GM23248 (cell line): Measurements from ENCODE around the gene PLPPR1. TPM values are rescaled to one million over a fixed set of nuclear protein-coding genes. Genes with fewer than 3 reads are reported as not detected.

ENCODE experiments used
- DNase-seq: peaks from one replicate; pipeline ENCODE4 v3.0.0-alpha.2; 2015
- H2AFZ ChIP-seq: fragments of 200-600 bp; sonication (generic); 2 replicates; pipeline ENCODE4 v1.6.1; 2016; ENCODE audit warnings: antibody characterized with exemption
- H3F3A ChIP-seq: fragments of 200-600 bp; sonication (generic); 2 replicates; pipeline ENCODE4 v1.6.1; 2016; ENCODE audit warnings: mild to moderate bottlenecking, antibody characterized with exemption, mixed run types; ENCODE audit not compliant: insufficient read depth
- H3K27ac ChIP-seq: fragments of 200-600 bp; sonication (generic); 2 replicates; pipeline ENCODE4 v1.5.1; 2016; ENCODE audit warnings: mild to moderate bottlenecking
- H3K27me3 ChIP-seq: fragments of 200-600 bp; sonication (generic); replicated peaks from 2 replicates; pipeline ENCODE4 v1.6.1; 2016; ENCODE audit warnings: mild to moderate bottlenecking; ENCODE audit not compliant: insufficient read depth
- H3K36me3 ChIP-seq: fragments of 200-600 bp; sonication (generic); 2 replicates; pipeline ENCODE4 v1.6.1; 2016; ENCODE audit warnings: low read depth, mild to moderate bottlenecking
- H3K4me1 ChIP-seq: fragments of 200-600 bp; sonication (generic); 2 replicates; pipeline ENCODE4 v1.6.1; 2016; ENCODE audit warnings: mild to moderate bottlenecking; ENCODE audit not compliant: insufficient read depth
- H3K4me2 ChIP-seq: fragments of 200-600 bp; sonication (generic); one replicate; pipeline ENCODE4 v1.6.1; 2016; ENCODE audit warnings: mild to moderate bottlenecking; ENCODE audit not compliant: unreplicated experiment
- H3K4me3 ChIP-seq: fragments of 200-600 bp; sonication (generic); 2 replicates; pipeline ENCODE4 v1.5.1; 2016; ENCODE audit warnings: mild to moderate bottlenecking
- H3K79me2 ChIP-seq: fragments of 200-600 bp; sonication (generic); 2 replicates; pipeline ENCODE4 v1.6.1; 2016; ENCODE audit warnings: mild to moderate bottlenecking; ENCODE audit not compliant: insufficient read depth
- H3K9ac ChIP-seq: fragments of 200-600 bp; sonication (generic); 2 replicates; pipeline ENCODE4 v1.6.1; 2016; ENCODE audit warnings: mild to moderate bottlenecking
- H3K9me2 ChIP-seq: fragments of 200-600 bp; sonication (generic); 2 replicates; pipeline ENCODE4 v1.6.1; 2016; ENCODE audit warnings: mixed run types, mild to moderate bottlenecking, moderate library complexity; ENCODE audit not compliant: insufficient read depth
- H3K9me3 ChIP-seq: fragments of 200-600 bp; sonication (generic); one replicate; pipeline ENCODE4 v1.6.1; 2017; ENCODE audit warnings: low read depth
- H4K20me1 ChIP-seq: fragments of 200-600 bp; sonication (generic); 2 replicates; pipeline ENCODE4 v1.6.0; 2016; ENCODE audit not compliant: insufficient read depth
- EZH2 ChIP-seq: fragments of 200-600 bp; sonication (generic); IDR thresholded peaks from 2 replicates; pipeline ENCODE4 v1.6.1; 2018; ENCODE audit warnings: antibody characterized with exemption, mild to moderate bottlenecking; ENCODE audit not compliant: insufficient read depth, poor library complexity, severe bottlenecking
- EZH2phosphoT487 ChIP-seq: fragments of 200-600 bp; sonication (generic); IDR thresholded peaks from 2 replicates; pipeline ENCODE4 v1.6.1; 2018; ENCODE audit warnings: antibody characterized with exemption, moderate library complexity, mild to moderate bottlenecking, low read depth; ENCODE audit not compliant: insufficient read depth
- WGBS, 2 experiments: methylation state at CpG; one replicate each; pipeline ENCODE4 v1.1.6; 2015 to 2017; ENCODE audit warnings: low lambda C conversion rate in 2 of 2, low coverage in 1 of 2; ENCODE audit errors: missing lambda C conversion rate in 2 of 2; 5-methylcytosine and 5-hydroxymethylcytosine counted together
- in situ Hi-C: fragments of 300-500 bp; cut with MboI; formaldehyde crosslinking; loops from 2 replicates; pipeline ENCODE4 v1.15.0; 2020
- polyA plus RNA-seq: library from polyadenylated mRNA; unstranded; fragments of >200 nt; fragmentation: Nextera tagmentation; extraction: Ambion mirVana; gene quantifications from 2 replicates; pipeline ENCODE4 v1.2.1, GENCODE V29; 2016
- total RNA-seq: library from RNA; depleted of rRNA; stranded (reverse); fragments of >200 nt; shearing (Covaris generic); gene quantifications from 2 replicates; pipeline ENCODE4 v1.2.3, GENCODE V29; 2014; rRNA removed

The PLPPR1 gene
- total RNA-seq (not detected in 2 replicates), polyA plus RNA-seq (not detected in 2 replicates)

DNA sequence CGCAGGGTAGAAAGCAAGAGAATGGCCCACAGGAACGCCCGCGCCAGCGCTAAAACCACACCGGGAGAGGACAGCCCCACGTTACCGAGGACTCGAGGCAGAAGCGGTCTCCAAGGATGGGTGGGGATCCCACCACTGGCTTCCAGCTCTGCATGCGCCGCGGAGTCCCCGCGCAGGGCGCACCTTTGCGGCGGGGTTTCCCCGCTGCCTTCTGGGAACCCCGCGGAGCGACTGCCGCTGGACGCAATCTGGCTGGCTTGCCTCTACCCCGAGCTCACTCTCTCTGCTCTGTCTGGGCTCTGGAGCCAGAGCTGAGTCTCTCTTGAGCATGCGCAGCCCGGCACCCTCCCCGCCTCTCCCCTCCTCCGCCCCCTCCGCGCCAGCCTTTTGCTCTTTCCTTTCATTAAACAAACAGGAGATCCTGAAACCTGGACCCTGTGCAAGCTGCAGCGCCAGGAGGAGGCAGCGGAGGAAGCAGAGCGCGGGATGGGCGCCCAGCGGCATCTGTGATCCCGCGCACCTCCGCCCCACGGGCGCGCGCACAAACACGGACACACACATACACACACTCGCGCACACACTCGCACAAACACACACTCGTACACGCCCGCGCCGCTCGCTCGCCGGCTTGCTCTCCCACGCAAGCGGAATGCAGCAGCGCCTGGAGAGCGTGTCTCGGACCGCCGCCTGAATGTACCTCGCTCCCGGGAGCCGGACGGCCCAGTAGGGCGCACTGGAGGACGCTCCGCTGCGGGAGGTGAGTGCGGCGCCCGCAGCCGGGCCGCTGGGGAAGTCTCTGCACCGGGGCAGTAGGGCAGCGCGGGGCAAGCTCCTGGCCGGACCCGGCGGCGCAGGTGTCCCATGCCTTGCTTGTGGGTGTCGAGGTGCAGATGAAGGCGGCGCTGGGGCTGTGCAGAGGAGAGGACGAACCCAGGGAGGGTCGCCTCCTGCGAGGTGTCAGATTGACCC is at the start of gene PLPPR1:
TSS of gene PLPPR1 (plus strand) at position 382 of the 969 bp plus-strand sequence.
- 2 to 3% methylated on average over 75 to 76 of the region's 89 CpGs for WGBS, 2 experiments
- peaks cover 25% of the 10 kb centered on the region; the same call in 1 of the 2 replicates for H3K27me3 ChIP-seq
- H3K27ac ChIP-seq, result no peak within 1 kb of the TSS
- no peaks in the 10 kb centered on the region for H3K9me3 ChIP-seq
- no peaks in the 10 kb centered on the region for H3K36me3 ChIP-seq
- H4K20me1 ChIP-seq, result no peaks in the 10 kb centered on the region
- H3F3A ChIP-seq, result no peaks in the 10 kb centered on the region
- no peaks in the 10 kb centered on the region for H3K9me2 ChIP-seq
- TF ChIP-seq EZH2phosphoT487 (no peak), EZH2 (no peak)
- DNase-seq, result peak; percentile 47
- no peaks in the 10 kb centered on the region for H3K4me1 ChIP-seq
- H3K4me2 ChIP-seq, result peak within 1 kb of the TSS; percentile 81
- H3K79me2 ChIP-seq, result no peaks in the 10 kb centered on the region
- no peak within 1 kb of the TSS for H3K9ac ChIP-seq
- peak within 1 kb of the TSS; percentile 69 for H3K4me3 ChIP-seq
- in situ Hi-C loops, result no loop called here
- H2AFZ ChIP-seq, result peak within 1 kb of the TSS; percentile 71

DNA sequence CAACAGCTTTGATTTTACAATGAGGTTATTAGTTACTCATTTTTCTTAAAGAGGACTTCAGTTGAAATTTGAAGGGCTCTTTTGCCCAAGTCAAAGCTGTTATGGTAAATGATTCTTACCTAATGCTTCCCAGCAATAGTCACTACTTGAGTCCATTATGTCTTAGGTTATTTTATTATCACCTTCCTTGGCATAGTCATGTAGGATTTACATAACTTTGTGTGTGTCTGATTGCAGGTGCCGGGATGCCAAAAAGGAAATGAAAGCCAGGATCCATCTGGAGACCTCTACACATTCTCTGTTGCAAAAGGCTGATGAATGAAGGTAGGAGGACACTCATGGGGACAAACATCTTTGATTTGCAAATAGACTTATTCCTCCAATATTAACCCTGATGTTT is 38.8 kb upstream of the PLPPR1 start:
- in situ Hi-C loops, result no loop called here
- Histone ChIP-seq H3K4me1 (no peaks in the 10 kb centered on the region), H3K79me2 (no peaks in the 10 kb centered on the region), H3K9me3 (no peaks in the 10 kb centered on the region), H2AFZ (no peak overlapping the region), H3K27ac (no peak overlapping the region), H3K4me2 (no peak overlapping the region), H3K9me2 (no peaks in the 10 kb centered on the region), H3K9ac (no peak overlapping the region), H3K36me3 (no peaks in the 10 kb centered on the region), H3F3A (no peaks in the 10 kb centered on the region), H4K20me1 (no peaks in the 10 kb centered on the region), H3K4me3 (no peak overlapping the region), H3K27me3 (no peaks in the 10 kb centered on the region)
- WGBS, 2 experiments, result 10 to 24% methylated on average over 1 of the region's 1 CpG
- TF ChIP-seq EZH2, result no peak
- no peak for DNase-seq

DNA sequence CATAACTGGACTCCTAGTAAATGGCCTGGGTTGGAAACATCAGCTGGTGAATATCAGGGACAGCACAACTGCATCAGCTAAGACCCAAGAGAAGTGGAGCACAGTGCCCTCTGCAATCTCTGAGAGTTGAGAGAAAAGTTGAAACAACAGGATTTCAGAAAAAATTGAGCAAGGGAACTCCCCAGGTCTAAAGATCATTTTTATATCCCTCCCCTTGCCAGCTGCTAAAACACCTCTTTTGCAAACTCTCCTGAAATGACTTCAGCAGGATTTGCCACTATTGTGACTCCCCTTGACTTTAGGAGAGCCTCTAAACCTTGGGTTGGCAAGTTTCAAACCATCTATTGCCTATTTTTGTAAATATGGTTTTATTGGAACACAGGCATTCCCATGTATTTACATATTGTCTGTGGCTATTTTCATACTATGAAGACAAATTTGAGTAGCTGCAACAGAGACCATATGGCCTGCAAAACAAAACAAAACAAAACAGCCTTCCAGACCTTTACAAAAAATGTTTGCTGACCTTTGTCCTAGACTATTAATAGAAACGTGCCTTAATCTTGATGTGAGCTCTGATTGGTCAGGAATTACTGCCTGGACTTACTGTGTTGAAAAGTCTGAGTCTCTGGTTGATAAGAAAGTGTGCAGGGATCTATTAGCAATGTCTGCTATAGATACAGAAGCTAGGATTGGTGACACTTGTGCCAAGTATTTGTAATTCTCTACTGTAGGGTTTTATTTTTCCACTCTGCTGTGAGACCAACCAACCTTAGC is 37.7 kb upstream of the PLPPR1 start:
- H3F3A ChIP-seq, result no peaks in the 10 kb centered on the region
- H3K27me3 ChIP-seq, result no peaks in the 10 kb centered on the region
- DNase-seq, result no peak
- no peaks in the 10 kb centered on the region for H3K9me3 ChIP-seq
- H3K9ac ChIP-seq, result no peak overlapping the region
- WGBS, 2 experiments, result 0% methylated on average over 1 of the region's 1 CpG
- TF ChIP-seq EZH2 (no peak), EZH2phosphoT487 (no peak)
- no peaks in the 10 kb centered on the region for H4K20me1 ChIP-seq
- H3K9me2 ChIP-seq, result no peaks in the 10 kb centered on the region
- no peaks in the 10 kb centered on the region for H3K4me1 ChIP-seq
- H3K27ac ChIP-seq, result no peak overlapping the region
- H3K4me2 ChIP-seq, result no peak overlapping the region
- no peak overlapping the region for H3K4me3 ChIP-seq
- no peaks in the 10 kb centered on the region for H3K36me3 ChIP-seq
- no peak overlapping the region for H2AFZ ChIP-seq
- in situ Hi-C loops, result no loop called here
- no peaks in the 10 kb centered on the region for H3K79me2 ChIP-seq

DNA sequence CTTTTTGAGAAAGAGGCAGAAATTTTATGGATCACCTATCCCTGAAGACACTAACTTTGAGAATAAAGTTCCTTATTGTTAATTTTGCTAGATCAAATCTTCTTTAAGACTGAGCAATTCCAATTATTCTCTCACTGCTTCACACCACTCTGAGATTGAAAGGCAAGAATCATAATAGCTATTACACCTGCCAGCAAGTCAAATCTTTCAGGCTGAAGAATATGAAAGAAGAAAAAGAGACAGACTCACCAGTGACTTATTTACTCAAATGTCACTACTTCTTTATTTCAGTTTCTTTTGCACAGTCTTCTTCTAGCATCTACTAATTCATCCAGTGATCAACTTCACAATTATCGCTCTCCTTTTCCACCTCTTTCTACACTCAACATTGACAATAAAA is 35.9 kb upstream of the PLPPR1 start:
- H3K27me3 ChIP-seq, result no peaks in the 10 kb centered on the region
- TF ChIP-seq EZH2phosphoT487, result no peak
- TF ChIP-seq EZH2, result no peak
- H3F3A ChIP-seq, result no peaks in the 10 kb centered on the region
- no peak for DNase-seq
- H3K4me1 ChIP-seq, result no peaks in the 10 kb centered on the region
- no peaks in the 10 kb centered on the region for H4K20me1 ChIP-seq
- no peak overlapping the region for H3K9ac ChIP-seq
- in situ Hi-C loops, result no loop called here
- H3K36me3 ChIP-seq, result no peaks in the 10 kb centered on the region
- no peak overlapping the region for H3K27ac ChIP-seq
- H3K4me3 ChIP-seq, result no peak overlapping the region
- no peaks in the 10 kb centered on the region for H3K9me2 ChIP-seq
- H3K79me2 ChIP-seq, result no peaks in the 10 kb centered on the region
- no peaks in the 10 kb centered on the region for H3K9me3 ChIP-seq
- H3K4me2 ChIP-seq, result no peak overlapping the region
- no peak overlapping the region for H2AFZ ChIP-seq
- 44 to 63% methylated on average over 1 of the region's 1 CpG for WGBS, 2 experiments
